Stimulated activated CD4-positive, alpha-beta T cell treated with anti-CD3 and anti-CD28 coated beads, Interleukin-4, amount 100 ng/mL, for 1 hour (primary cell): ENCODE measurements around the gene ARFGAP1.
A peak's percentile ranks its signal among the peaks of the same experiment; 100 is the strongest.
"Not testable (repeated sequence)": the region's sequence is repeated elsewhere in the genome, so short reads cannot be mapped to it uniquely, and the experiment has no call there.

Experiments
- DNase-seq: peaks from one replicate; pipeline ENCODE4 v3.0.0-alpha.2; 2020

ARFGAP1 gene

DNA sequence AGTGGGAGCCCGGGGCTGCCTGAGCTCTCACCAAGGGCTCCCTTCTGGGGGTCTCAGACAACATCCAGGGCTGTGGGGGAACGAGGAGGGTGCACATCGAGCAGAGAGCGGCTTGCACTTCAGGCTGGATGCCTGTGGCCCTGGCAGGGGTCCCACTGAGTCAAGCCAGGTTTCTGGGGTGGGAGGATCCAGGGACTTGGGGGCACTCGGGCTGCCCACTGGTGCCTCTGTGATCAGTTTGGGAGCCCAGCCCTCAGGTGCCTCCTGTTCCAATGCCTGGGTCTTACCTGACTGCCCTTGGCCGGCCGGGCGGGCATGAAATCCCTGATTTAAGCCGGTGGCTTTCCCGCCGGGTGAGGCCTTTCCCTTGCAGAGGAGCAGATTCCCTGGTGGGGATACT, 20.8 kb downstream of the ARFGAP1 start:
- no peak for DNase-seq

DNA sequence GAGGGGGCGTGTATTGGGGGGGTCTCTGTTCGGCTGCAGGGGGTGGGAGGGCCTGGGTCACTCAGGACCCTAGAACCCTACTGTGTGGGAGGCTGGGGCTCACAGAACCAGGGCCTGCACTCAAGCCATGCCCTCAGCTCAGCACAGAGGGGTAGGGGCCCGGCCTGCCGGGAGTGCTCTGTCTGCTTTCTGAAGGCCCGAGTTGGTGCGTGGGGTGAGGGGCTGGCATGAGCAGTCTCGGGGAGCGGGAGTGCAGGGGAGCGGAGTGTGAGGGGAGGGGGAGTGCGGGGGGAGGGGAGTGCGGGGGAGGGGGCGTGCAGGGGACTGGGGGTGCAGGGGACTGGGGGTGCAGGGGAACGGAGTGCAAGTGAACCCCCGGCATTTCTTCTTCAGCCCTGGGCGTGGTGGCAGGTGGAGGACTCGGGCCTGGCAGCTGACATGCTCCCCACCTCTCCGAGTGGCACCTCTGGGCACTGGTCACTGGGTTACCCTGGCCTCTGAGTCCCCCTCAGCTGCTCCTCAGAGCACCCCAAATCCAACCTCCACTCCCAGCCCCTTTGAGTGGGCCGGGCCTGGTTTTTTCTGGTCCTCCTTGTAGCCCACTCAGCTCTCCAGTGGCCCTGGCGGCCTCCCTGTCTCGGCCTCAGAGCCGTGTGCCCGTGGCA, 21.4 kb downstream of the ARFGAP1 start:
- DNase-seq, result no peak

GRCh38 chr20:63294536-63294900, 21.9 kb downstream of the ARFGAP1 start:
- no peak for DNase-seq

DNA sequence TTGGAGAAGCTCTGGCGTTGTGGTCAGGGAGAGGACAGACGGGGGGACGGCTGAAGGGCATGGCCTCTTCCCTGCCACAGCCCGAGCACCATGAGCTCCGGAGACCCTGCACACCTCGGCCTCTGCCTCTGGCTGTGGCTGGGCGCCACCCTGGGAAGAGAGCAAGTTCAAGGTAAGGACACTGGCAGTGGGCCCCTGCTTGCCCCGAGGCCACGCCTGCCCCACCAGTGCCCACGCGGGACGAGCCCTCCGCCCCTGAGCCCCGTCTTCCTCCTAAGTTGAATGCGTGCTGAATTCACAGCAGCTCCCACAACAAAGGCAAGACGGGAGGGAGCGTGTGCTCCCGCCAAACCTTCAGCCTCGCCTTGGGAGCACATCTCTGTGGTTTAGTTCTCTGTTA, 22.4 kb downstream of the ARFGAP1 start:
- DNase-seq, result no peak

DNA sequence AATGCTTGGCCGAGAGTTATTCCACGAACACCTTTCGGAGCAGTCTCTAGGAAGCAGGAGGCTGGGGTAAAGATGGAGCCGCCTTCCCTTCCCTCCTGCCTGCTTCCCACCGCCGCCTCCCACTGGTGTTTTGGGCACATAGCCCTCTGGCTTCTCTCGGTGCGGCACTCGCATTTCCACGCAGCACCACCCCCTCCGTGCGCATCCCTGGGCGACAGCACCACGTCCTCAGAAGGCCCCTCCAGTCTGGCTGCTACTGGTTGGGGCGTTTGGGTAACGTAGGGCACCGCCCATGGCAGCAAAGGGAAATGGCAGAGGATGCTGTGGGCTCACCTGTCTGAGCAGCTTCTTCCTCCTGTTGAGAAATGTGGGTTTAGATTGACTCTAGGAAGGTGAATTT, 22.8 kb downstream of the ARFGAP1 start:
- no peak for DNase-seq

DNA sequence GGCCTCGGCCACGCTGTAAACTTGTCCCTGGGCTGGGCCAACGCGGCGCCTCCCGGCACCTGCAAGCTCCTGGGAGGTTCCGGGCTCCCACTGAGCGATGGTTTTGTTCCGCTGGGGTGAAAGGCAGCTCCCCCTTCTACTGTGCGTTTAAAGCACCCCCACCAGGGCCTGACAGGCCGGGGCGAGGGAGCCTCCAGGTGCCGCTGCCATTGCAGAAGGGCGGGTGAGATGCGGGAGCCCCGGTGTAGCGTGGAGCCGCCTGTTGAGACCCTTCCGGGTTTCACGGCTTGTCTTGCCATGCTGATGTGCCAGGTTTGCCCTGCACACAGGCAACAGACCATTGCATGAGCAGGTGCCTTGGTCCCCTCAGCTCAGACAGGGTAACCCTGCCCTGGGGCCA, 23.2 kb downstream of the ARFGAP1 start:
- no peak for DNase-seq

GRCh38 chr20:63296531-63297299, 24.1 kb downstream of the ARFGAP1 start:
- DNase-seq, result no peak

DNA sequence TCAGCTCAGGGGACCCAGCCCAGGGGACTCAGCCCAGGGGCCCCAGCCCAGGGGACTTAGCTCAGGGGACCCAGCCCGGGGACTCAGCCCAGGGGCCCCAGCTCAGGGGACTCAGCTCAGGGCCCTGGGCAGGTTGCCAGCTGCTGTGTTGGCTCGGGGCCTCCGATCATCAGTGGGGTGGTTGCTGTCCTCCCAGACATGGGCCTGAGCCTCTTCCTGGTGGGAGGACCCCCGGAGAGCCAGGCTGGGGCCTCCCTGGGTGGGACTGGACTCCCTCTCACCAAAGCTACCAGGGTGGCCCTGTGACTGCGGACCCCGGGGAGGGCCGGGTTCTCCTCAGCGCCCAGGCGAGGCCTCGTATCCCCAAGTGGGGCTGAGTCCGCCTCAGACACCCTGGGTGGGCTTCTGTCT, 24.8 kb downstream of the ARFGAP1 start:
- DNase-seq, result no peak

GRCh38 chr20:63297796-63298572, 25.4 kb downstream of the ARFGAP1 start:
- no peak for DNase-seq

DNA sequence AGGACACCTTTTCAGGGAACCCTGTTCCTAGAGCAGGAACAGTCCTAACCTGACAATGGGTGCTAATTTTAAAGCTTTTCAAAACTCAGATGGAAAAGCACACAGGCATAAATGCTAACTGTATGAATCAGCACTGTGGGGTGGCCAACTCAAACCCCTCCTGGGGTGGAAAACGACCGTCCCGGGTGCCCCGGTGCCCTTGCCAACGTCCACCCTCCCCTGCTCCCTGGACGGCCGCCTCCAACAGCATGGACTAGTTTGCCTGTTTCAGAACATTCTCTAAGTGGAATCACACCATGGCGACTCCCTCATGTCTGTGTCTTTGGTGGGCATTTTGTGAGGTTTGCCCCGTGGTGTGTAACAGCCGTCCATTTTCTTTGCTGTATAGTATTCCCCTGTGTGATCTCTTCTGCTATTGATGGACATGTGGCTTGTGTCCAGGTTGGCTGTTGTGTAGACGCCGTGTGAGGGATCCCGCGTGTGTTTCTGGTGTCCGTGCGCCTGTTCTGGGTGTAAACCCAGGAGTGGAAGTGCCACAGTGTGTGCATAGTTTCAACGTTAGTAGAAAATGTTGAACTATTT, 26.2 kb downstream of the ARFGAP1 start:
- DNase-seq, result no peak

- no peak for DNase-seq
Measured at GRCh38 chr20:63301671-63302070, 29.1 kb downstream of the ARFGAP1 start.

- DNase-seq, result no peak
Measured at GRCh38 chr20:63303095-63303666, 30.6 kb downstream of the ARFGAP1 start.

DNA sequence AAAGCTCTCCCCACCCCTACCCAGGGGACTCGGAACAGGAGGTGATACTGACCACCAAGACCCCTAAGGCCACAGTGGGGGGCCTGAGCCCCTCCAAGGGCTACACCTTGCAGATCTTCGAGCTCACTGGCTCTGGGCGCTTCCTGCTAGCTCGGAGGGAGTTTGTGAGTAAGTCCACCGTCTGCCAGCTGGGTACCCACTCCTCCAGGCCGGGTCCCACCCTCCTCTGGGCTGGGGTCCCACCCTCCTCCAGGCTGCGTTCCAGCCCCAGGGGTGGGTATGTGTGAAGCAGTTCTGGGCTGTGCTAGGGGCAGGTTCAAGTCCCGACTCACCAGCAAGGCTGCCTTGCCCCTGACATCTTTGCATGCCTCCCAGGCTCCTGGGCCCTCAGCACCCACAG, 32.8 kb downstream of the ARFGAP1 start:
- no peak for DNase-seq

GRCh38 chr20:63305933-63306672, 33.5 kb downstream of the ARFGAP1 start:
- DNase-seq, result not testable (repeated sequence)

DNA sequence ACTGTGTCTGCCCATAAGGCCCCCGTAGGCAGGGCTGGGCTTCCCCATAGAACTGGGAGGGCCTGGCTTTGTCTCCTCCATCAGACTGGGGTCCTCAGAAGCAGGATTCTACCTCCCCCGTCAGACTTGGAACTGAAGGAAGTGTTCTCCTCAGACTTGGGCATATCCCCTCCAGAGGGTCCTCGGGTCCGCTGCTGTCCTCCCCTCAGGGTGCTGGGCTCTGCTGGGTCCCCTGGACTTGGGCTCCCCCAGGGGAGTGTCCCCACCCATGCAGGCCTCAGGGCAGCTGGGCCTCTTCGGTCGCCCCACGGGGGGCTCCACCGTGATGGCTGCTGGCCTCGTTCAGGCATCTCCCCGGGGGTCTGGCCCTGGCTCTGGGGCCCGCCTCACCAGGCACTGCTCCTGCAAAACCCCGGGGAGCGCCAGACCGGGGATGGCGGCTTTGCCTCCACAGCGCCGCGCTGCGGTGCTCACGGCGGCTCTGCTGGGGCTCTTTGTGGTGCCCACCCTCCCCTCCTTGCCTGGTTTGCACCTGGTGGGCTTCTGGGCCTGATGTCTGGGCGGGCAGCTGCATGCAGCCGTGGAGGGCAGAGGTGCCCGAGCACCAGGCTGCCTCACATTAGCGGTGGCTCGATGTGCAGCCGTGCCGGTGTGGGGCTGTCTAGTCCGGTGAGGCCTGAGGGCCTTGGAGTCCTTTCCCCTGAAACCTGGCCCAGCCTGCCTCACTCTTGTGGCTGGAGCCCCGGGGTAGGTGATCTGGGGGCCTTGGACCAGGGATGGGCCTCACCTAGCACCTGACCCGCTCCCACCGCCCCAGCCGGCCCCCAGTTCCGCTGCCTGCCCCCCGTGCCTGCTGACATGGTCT, 34.3 kb downstream of the ARFGAP1 start:
- DNase-seq, result no peak

DNA sequence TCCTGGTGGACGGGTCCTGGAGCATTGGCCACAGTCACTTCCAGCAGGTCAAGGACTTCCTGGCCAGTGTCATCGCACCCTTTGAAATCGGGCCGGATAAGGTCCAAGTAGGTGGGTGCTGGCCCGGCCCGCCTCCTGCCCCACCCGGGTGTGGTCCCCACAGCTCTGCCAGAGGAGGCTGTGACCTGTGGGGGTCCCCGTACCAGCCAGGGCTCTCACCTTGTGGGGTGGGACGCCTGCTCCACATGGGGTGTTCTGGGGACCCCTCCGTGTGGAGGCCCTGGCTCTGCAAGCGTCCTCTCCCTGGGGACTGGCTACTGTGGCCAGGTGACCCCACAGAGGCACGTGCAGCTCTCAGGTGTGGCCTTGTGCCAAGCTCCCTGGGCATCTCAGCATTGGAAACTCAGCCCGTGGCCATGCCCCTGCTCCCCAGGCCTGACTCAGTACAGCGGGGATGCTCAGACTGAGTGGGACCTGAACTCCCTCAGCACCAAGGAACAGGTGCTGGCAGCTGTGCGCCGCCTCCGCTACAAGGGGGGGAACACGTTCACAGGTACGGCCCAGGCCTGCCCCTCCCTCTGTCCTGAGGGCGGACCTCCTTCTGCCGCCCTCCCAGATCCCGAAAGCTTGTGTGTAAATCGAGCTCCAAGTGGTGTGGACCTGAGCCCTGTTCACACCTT, 35.1 kb downstream of the ARFGAP1 start:
- no peak for DNase-seq

- no peak for DNase-seq
Measured at GRCh38 chr20:63308218-63308911, 35.8 kb downstream of the ARFGAP1 start.

- DNase-seq, result peak; percentile 36
Measured at GRCh38 chr20:63309261-63310071, 36.9 kb downstream of the ARFGAP1 start.
